DND-41 (cell line): Measurements from ENCODE around the gene YBX1.

Source experiments
- ATAC-seq: fragments of 200-7000 bp; cut with Tn5 transposase; 3 replicates; pipeline ENCODE4 v1.9.1; 2021; ENCODE audit warnings: low read depth; ENCODE audit not compliant: insufficient read depth
- DNase-seq: peaks from one replicate; pipeline ENCODE4 v3.0.0-alpha.2; 2020
- H2AFZ ChIP-seq: 2 replicates; pipeline ENCODE4 v1.6.0; 2012; ENCODE audit warnings: low read depth, low read length
- H3K27ac ChIP-seq: 2 replicates; pipeline ENCODE4 v1.5.1; 2012; ENCODE audit warnings: low read length, inconsistent platforms
- H3K27me3 ChIP-seq: fragments of 200-600 bp; sonication (generic); 2 replicates; pipeline ENCODE4 v1.6.0; 2012; ENCODE audit warnings: low read length, mild to moderate bottlenecking, inconsistent platforms; ENCODE audit not compliant: insufficient read depth, poor library complexity
- H3K36me3 ChIP-seq: 2 replicates; pipeline ENCODE4 v1.5.1; 2012; ENCODE audit warnings: low read length, inconsistent platforms; ENCODE audit not compliant: insufficient read depth
- H3K4me1 ChIP-seq: 2 replicates; pipeline ENCODE4 v1.5.1; 2012; ENCODE audit warnings: mild to moderate bottlenecking, low read length; ENCODE audit not compliant: insufficient read depth
- H3K4me2 ChIP-seq: 2 replicates; pipeline ENCODE4 v1.6.0; 2012; ENCODE audit warnings: mild to moderate bottlenecking, moderate library complexity, low read length, inconsistent platforms; ENCODE audit not compliant: insufficient read depth
- H3K4me3 ChIP-seq, 2 experiments: fragments of 200-600 bp in 1 of 2; shearing (Covaris generic) in 1 of 2; 2 replicates each; pipeline ENCODE4 v1.5.1; 2012 to 2016; ENCODE audit warnings: inconsistent platforms in 2 of 2, low read length in 2 of 2, mild to moderate bottlenecking in 2 of 2, low read depth in 1 of 2, moderate library complexity in 1 of 2
- H3K79me2 ChIP-seq: 2 replicates; pipeline ENCODE4 v1.6.0; 2012; ENCODE audit warnings: low read length, inconsistent platforms; ENCODE audit not compliant: insufficient read depth
- H3K9ac ChIP-seq: 2 replicates; pipeline ENCODE4 v1.6.0; 2012; ENCODE audit warnings: low read depth, mild to moderate bottlenecking, inconsistent platforms, low read length, moderate library complexity
- H3K9me3 ChIP-seq: 2 replicates; pipeline ENCODE4 v1.5.1; 2012; ENCODE audit warnings: low read length, moderate library complexity, mild to moderate bottlenecking, inconsistent platforms; ENCODE audit not compliant: insufficient read depth, severe bottlenecking
- H4K20me1 ChIP-seq: 2 replicates; pipeline ENCODE4 v1.6.0; 2012; ENCODE audit warnings: low read length; ENCODE audit not compliant: insufficient read depth
- EZH2 ChIP-seq: IDR thresholded peaks from 3 replicates; pipeline ENCODE4 v1.6.1; 2012; ENCODE audit warnings: borderline replicate concordance, low read depth, mild to moderate bottlenecking, moderate library complexity, low read length, inconsistent platforms; ENCODE audit not compliant: severe bottlenecking
- TF ChIP-seq, protein P1 (sequence below): IDR thresholded peaks from 2 replicates; pipeline ENCODE4 v1.5.1; 2012; ENCODE audit warnings: borderline replicate concordance, low read length, moderate library complexity, mild to moderate bottlenecking; ENCODE audit not compliant: poor library complexity, severe bottlenecking; ENCODE audit errors: extremely low read depth

YBX1 gene

GRCh38 chr1:42737257-42737656 lies 55.0 kb downstream of the YBX1 start:
- H3K4me3 ChIP-seq: no peak overlapping the region
- H3K79me2 ChIP-seq: no peaks in the 10 kb centered on the region
- DNase-seq: no peak
- H3K27me3 ChIP-seq: no peaks in the 10 kb centered on the region
- no peak overlapping the region for H3K9ac ChIP-seq
- H4K20me1 ChIP-seq: no peaks in the 10 kb centered on the region
- no peak overlapping the region for H2AFZ ChIP-seq
- no peaks in the 10 kb centered on the region for H3K4me1 ChIP-seq
- TF ChIP-seq, protein P1, sequence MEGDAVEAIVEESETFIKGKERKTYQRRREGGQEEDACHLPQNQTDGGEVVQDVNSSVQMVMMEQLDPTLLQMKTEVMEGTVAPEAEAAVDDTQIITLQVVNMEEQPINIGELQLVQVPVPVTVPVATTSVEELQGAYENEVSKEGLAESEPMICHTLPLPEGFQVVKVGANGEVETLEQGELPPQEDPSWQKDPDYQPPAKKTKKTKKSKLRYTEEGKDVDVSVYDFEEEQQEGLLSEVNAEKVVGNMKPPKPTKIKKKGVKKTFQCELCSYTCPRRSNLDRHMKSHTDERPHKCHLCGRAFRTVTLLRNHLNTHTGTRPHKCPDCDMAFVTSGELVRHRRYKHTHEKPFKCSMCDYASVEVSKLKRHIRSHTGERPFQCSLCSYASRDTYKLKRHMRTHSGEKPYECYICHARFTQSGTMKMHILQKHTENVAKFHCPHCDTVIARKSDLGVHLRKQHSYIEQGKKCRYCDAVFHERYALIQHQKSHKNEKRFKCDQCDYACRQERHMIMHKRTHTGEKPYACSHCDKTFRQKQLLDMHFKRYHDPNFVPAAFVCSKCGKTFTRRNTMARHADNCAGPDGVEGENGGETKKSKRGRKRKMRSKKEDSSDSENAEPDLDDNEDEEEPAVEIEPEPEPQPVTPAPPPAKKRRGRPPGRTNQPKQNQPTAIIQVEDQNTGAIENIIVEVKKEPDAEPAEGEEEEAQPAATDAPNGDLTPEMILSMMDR: peak; percentile 29
- TF ChIP-seq EZH2: no peak
- H3K9me3 ChIP-seq: no peaks in the 10 kb centered on the region
- H3K27ac ChIP-seq: no peak overlapping the region
- H3K4me2 ChIP-seq: no peak overlapping the region
- ATAC-seq: peak; percentile 33; the same call in 1 of the 3 replicates
- H3K36me3 ChIP-seq: no peaks in the 10 kb centered on the region

GRCh38 chr1:42737986-42738677 lies 55.9 kb downstream of the YBX1 start:
- H3K4me2 ChIP-seq: no peak overlapping the region
- no peak overlapping the region for H3K4me3 ChIP-seq
- TF ChIP-seq, protein P1: no peak
- TF ChIP-seq EZH2: no peak
- H3K79me2 ChIP-seq: no peaks in the 10 kb centered on the region
- no peak for DNase-seq
- H4K20me1 ChIP-seq: no peaks in the 10 kb centered on the region
- no peaks in the 10 kb centered on the region for H3K9me3 ChIP-seq
- H3K27ac ChIP-seq: no peak overlapping the region
- H2AFZ ChIP-seq: no peak overlapping the region
- no peaks in the 10 kb centered on the region for H3K27me3 ChIP-seq
- no peak for ATAC-seq
- H3K4me1 ChIP-seq: no peaks in the 10 kb centered on the region
- H3K36me3 ChIP-seq: no peaks in the 10 kb centered on the region
- no peak overlapping the region for H3K9ac ChIP-seq

DNA sequence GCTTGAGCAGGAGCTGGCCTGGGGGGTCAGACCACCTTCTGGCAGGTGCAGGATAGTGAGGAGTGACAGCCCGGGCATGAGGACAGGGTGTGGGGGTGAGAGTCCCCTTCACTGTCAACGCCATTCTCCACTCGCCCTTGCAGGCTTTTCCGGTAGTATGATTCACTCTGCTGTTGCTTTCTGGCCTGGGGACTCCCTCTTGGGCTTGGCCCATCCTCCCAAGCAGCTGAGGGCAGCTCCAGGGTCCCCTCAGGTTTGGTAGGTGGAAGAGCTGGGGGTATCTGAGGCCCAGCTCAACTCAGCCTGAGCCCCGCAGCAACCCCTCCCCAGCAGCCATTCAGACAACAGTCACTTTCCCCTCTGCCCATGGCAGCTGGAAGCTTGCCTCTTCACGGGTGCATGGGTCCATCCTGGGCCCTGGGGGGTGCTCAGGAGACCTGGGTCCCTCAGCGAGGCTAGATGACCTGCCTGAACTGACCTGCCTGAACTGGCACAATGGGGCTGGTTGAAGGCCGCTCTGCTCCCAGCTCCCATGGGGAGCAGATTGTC lies 56.5 kb downstream of the YBX1 start:
- Histone ChIP-seq H3K27me3 (no peaks in the 10 kb centered on the region), H3K9ac (no peak overlapping the region), H2AFZ (no peak overlapping the region), H4K20me1 (no peaks in the 10 kb centered on the region), H3K4me2 (no peak overlapping the region), H3K4me1 (no peaks in the 10 kb centered on the region), H3K9me3 (no peaks in the 10 kb centered on the region), H3K27ac (no peak overlapping the region), H3K79me2 (no peaks in the 10 kb centered on the region), H3K4me3 (no peak overlapping the region), H3K36me3 (no peaks in the 10 kb centered on the region)
- DNase-seq: no peak
- no peak for TF ChIP-seq EZH2
- TF ChIP-seq, protein P1: no peak
- no peak for ATAC-seq
